MCF 10A (cell line): Measurements from ENCODE around the gene EP300. TPM values are rescaled to one million over a fixed set of nuclear protein-coding genes. Genes with fewer than 3 reads are reported as not detected.

ENCODE experiments used
- BruUV-seq: library from RNA; stranded (reverse); fragments of 400-500 nt; replicated peaks from 2 replicates; lab custom pipeline; 2021; lab: Mats Ljungman, UMichigan
- CTCF ChIA-PET: fragments of 300-600 bp; sonication (Branson Sonifier 250); formaldehyde crosslinking; extraction: SDS; loops from one replicate; lab custom pipeline; 2021; ENCODE audit warnings: antibody characterized with exemption, inconsistent platforms; lab: Yijun Ruan, JAX
- POLR2A ChIA-PET: fragments of 300-600, 350-650 bp; sonication (Branson Sonifier 250); formaldehyde crosslinking; extraction: SDS; loops from one replicate; lab custom pipeline; 2020; ENCODE audit warnings: antibody characterized with exemption, inconsistent platforms; lab: Yijun Ruan, JAX
- DNase-seq: peaks from one replicate; pipeline ENCODE4 v3.0.0-alpha.2; 2018; ENCODE audit not compliant: unreplicated experiment
- H3K27ac Mint-ChIP-seq: one replicate; pipeline ENCODE4 v1.8.0; 2022; ENCODE audit warnings: mild to moderate bottlenecking, low read depth, mixed read lengths; ENCODE audit not compliant: unreplicated experiment
- H3K27me3 Mint-ChIP-seq: one replicate; pipeline ENCODE4 v1.8.0; 2022; ENCODE audit warnings: mixed read lengths; ENCODE audit not compliant: insufficient read depth, unreplicated experiment
- H3K36me3 Mint-ChIP-seq: one replicate; pipeline ENCODE4 v1.8.0; 2022; ENCODE audit warnings: mild to moderate bottlenecking, moderate library complexity, mixed read lengths; ENCODE audit not compliant: insufficient read depth, unreplicated experiment
- H3K4me1 Mint-ChIP-seq: one replicate; pipeline ENCODE4 v1.8.0; 2022; ENCODE audit warnings: mixed read lengths; ENCODE audit not compliant: insufficient read depth, unreplicated experiment
- H3K4me3 Mint-ChIP-seq: one replicate; pipeline ENCODE4 v1.8.0; 2022; ENCODE audit warnings: mild to moderate bottlenecking, moderate library complexity, mixed read lengths; ENCODE audit not compliant: unreplicated experiment
- H3K9me3 Mint-ChIP-seq: one replicate; pipeline ENCODE4 v1.8.0; 2022; ENCODE audit warnings: mixed read lengths; ENCODE audit not compliant: unreplicated experiment
- intact Hi-C: fragments of 100-400 bp; cut with micrococcal nuclease; formaldehyde crosslinking; loops from 2 replicates; pipeline ENCODE4 v1.14.1; 2022
- total RNA-seq: library from RNA; stranded (reverse); gene quantifications from 2 replicates; pipeline ENCODE4 v1.2.3, GENCODE V29; 2022
- TF ChIP-seq, protein P1 (sequence below): fragments of 200-600 bp; IDR thresholded peaks from one replicate; pipeline ENCODE4 v1.8.0; 2022; ENCODE audit warnings: antibody characterized with exemption, mild to moderate bottlenecking; ENCODE audit not compliant: unreplicated experiment

The EP300 gene
- total RNA-seq, 1 experiment from 2014 or later = 53.3 TPM

DNA sequence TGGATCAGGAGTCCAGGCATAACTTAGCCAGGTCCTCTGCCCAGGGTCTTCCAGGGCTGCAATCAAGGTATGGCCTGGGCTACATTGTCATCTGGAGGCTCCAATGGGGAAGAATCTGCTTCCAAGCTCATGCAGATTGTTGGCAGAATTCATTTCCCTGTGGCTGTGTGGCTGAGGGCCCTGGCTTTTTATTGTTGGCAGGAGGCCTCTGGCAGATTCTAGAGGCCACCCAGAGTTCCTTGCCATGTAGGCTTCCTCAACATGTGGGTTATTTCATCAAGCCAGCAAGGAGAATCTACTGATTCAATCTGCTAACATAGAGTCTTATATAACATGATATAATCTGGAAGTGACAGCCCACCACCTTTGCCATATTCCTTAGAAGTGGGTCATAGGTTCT, 16.4 kb upstream of the EP300 start:
- no peak overlapping the region for H3K27ac Mint-ChIP-seq
- no TSS peak for BruUV-seq
- H3K9me3 Mint-ChIP-seq = no peaks in the 10 kb centered on the region
- POLR2A ChIA-PET = no interaction called here
- TF ChIP-seq, protein P1, sequence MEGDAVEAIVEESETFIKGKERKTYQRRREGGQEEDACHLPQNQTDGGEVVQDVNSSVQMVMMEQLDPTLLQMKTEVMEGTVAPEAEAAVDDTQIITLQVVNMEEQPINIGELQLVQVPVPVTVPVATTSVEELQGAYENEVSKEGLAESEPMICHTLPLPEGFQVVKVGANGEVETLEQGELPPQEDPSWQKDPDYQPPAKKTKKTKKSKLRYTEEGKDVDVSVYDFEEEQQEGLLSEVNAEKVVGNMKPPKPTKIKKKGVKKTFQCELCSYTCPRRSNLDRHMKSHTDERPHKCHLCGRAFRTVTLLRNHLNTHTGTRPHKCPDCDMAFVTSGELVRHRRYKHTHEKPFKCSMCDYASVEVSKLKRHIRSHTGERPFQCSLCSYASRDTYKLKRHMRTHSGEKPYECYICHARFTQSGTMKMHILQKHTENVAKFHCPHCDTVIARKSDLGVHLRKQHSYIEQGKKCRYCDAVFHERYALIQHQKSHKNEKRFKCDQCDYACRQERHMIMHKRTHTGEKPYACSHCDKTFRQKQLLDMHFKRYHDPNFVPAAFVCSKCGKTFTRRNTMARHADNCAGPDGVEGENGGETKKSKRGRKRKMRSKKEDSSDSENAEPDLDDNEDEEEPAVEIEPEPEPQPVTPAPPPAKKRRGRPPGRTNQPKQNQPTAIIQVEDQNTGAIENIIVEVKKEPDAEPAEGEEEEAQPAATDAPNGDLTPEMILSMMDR = no peak
- H3K4me3 Mint-ChIP-seq = no peak overlapping the region
- intact Hi-C loops = no loop called here
- no peaks in the 10 kb centered on the region for H3K27me3 Mint-ChIP-seq
- no peak for DNase-seq
- H3K36me3 Mint-ChIP-seq = no peaks in the 10 kb centered on the region
- CTCF ChIA-PET = no interaction called here
- no peaks in the 10 kb centered on the region for H3K4me1 Mint-ChIP-seq

- DNase-seq = no peak
- ChIA-PET CTCF (no interaction called here), POLR2A (no interaction called here)
- Mint-ChIP-seq H3K36me3 (no peaks in the 10 kb centered on the region), H3K27ac (no peak overlapping the region), H3K4me3 (no peak overlapping the region), H3K27me3 (no peaks in the 10 kb centered on the region), H3K9me3 (no peaks in the 10 kb centered on the region), H3K4me1 (no peaks in the 10 kb centered on the region)
- intact Hi-C loops = no loop called here
- TF ChIP-seq, protein P1 = no peak
- BruUV-seq = no TSS peak
Observed at GRCh38 chr22:41076857-41077256, 15.5 kb upstream of the EP300 start.

GRCh38 chr22:41078931-41079330, 13.5 kb upstream of the EP300 start:
- no peaks in the 10 kb centered on the region for H3K4me1 Mint-ChIP-seq
- POLR2A ChIA-PET = interaction anchor here (1.0 kb wide), 1 partner anchor 9 kb away, joined by 3 read pairs; no protein-coding TSS in a partner anchor
- H3K27ac Mint-ChIP-seq = no peak overlapping the region
- BruUV-seq = no TSS peak
- H3K27me3 Mint-ChIP-seq = no peaks in the 10 kb centered on the region
- no peaks in the 10 kb centered on the region for H3K9me3 Mint-ChIP-seq
- CTCF ChIA-PET = interaction anchor here (0.8 kb wide), 1 partner anchor 56 kb away, joined by 3 read pairs; no protein-coding TSS in a partner anchor
- no peaks in the 10 kb centered on the region for H3K36me3 Mint-ChIP-seq
- intact Hi-C loops = no loop called here
- no peak for DNase-seq
- no peak overlapping the region for H3K4me3 Mint-ChIP-seq
- TF ChIP-seq, protein P1 = no peak

DNA sequence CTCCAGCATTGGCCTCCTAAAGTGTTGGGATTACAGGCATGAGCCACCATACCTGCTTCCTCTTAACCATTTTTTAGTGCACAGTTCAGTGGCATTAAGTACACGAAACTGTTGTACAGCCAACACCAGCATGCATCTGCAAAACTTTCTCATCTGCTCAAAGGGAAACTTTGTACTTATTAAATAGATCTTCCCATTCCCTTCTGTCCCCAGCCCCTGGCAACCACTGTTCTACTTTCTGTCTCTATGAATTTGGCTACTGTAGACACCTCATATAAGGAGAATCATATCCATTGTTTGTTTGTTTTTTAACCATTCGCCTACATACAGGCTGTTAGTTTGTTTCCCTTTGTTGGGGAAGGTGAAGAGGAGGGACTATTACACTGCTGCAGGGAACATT, 6.5 kb upstream of the EP300 start:
- DNase-seq = no peak
- Mint-ChIP-seq H3K4me3 (no peak overlapping the region), H3K27ac (no peak overlapping the region), H3K36me3 (no peaks in the 10 kb centered on the region), H3K9me3 (no peaks in the 10 kb centered on the region), H3K4me1 (peaks cover 5% of the 10 kb centered on the region), H3K27me3 (no peaks in the 10 kb centered on the region)
- ChIA-PET POLR2A (no interaction called here), CTCF (interaction anchor here (0.6 kb wide), 1 partner anchor 195 kb away, joined by 4 read pairs; no protein-coding TSS in a partner anchor)
- intact Hi-C loops = no loop called here
- TF ChIP-seq, protein P1 = no peak
- BruUV-seq = no TSS peak
